OCI-LY1 (cell line): ENCODE data around the gene FAM43A.

Experiments
- EZH2 ChIP-seq: fragments of 200-600 bp; sonication (generic), shearing (Covaris generic); IDR thresholded peaks from 2 replicates; pipeline ENCODE4 v1.8.0; 2017; ENCODE audit warnings: borderline replicate concordance, mixed run types, mild to moderate bottlenecking, antibody characterized with exemption, low read length, moderate library complexity, mixed read lengths
- TF ChIP-seq, protein P1 (sequence below): fragments of 200-600 bp; sonication (generic), shearing (Covaris generic); IDR thresholded peaks from 2 replicates; pipeline ENCODE4 v1.5.1; 2017; ENCODE audit warnings: mild to moderate bottlenecking, antibody characterized with exemption, low read length, moderate library complexity, mixed read lengths

DNA sequence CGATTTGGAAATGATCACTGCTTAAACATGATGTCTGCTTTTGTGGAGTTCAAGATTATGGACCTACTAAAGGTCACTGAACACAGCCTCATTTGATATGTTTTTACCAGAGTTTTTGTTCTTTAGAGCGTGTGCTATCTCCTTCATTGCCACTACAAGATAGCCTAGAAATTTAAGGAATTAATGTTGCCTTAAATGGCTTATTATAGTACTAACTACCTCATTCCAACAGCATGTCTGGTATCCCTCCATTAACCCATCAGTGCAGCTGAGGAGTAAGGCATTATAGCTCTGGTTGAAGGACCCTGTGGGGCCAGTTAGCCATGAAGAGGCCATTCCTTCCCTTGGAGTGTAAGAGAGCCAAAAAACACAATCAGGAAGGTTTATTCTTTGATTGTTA lies 2.3 kb upstream of the FAM43A start:
- TF ChIP-seq, protein P1, sequence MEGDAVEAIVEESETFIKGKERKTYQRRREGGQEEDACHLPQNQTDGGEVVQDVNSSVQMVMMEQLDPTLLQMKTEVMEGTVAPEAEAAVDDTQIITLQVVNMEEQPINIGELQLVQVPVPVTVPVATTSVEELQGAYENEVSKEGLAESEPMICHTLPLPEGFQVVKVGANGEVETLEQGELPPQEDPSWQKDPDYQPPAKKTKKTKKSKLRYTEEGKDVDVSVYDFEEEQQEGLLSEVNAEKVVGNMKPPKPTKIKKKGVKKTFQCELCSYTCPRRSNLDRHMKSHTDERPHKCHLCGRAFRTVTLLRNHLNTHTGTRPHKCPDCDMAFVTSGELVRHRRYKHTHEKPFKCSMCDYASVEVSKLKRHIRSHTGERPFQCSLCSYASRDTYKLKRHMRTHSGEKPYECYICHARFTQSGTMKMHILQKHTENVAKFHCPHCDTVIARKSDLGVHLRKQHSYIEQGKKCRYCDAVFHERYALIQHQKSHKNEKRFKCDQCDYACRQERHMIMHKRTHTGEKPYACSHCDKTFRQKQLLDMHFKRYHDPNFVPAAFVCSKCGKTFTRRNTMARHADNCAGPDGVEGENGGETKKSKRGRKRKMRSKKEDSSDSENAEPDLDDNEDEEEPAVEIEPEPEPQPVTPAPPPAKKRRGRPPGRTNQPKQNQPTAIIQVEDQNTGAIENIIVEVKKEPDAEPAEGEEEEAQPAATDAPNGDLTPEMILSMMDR = no peak
- TF ChIP-seq EZH2 = no peak
